Lung (tissue), 12 donors: ENCODE data around the gene ROCK1. TPM values are rescaled to one million over a fixed set of nuclear protein-coding genes. Genes with fewer than 3 reads are reported as not detected.

ENCODE experiments used
- ATAC-seq: fragments of 200-7000 bp; cut with Tn5 transposase; one replicate; pipeline ENCODE4 v1.9.1; 2020; ENCODE audit warnings: moderate number of reproducible peaks; ENCODE audit not compliant: insufficient read depth, low FRiP score
- DNase-seq, 3 donors: peaks; one replicate each; pipeline ENCODE4 v3.0.0-alpha.2; 2013 to 2017
- H3K27ac ChIP-seq, 2 donors: one replicate each; pipeline ENCODE4 v1.5.1; 2013; ENCODE audit warnings: mild to moderate bottlenecking in 2 of 2, moderate library complexity in 2 of 2, control low read depth in 1 of 2, inconsistent platforms in 1 of 2, low read depth in 1 of 2, low read length in 1 of 2
- H3K27me3 ChIP-seq, 3 donors: one replicate each; pipeline ENCODE4 v1.5.1; 2013; ENCODE audit warnings: low read length in 2 of 3; ENCODE audit not compliant: control insufficient read depth in 3 of 3, insufficient read depth in 3 of 3
- H3K36me3 ChIP-seq, 4 donors: one replicate each; pipeline ENCODE4 v1.5.1; 2013; ENCODE audit warnings: low read length in 4 of 4, mild to moderate bottlenecking in 1 of 4, moderate library complexity in 1 of 4; ENCODE audit not compliant: control insufficient read depth in 4 of 4, insufficient read depth in 4 of 4
- H3K4me1 ChIP-seq, 5 donors: one replicate each; pipeline ENCODE4 v1.5.1; 2013; ENCODE audit warnings: low read length in 5 of 5, mild to moderate bottlenecking in 2 of 5, moderate library complexity in 1 of 5; ENCODE audit not compliant: control insufficient read depth in 5 of 5, insufficient read depth in 5 of 5
- H3K4me3 ChIP-seq: one replicate; pipeline ENCODE4 v1.5.1; 2013; ENCODE audit warnings: mild to moderate bottlenecking, control low read depth, moderate library complexity
- H3K9ac ChIP-seq, 2 donors: one replicate each; pipeline ENCODE4 v1.5.1; 2013; ENCODE audit warnings: low read length in 2 of 2, control low read depth in 1 of 2; ENCODE audit not compliant: insufficient read depth in 1 of 2
- H3K9me3 ChIP-seq, 4 donors: one replicate each; pipeline ENCODE4 v1.5.1; 2013; ENCODE audit warnings: low read length in 3 of 4, mild to moderate bottlenecking in 1 of 4, moderate library complexity in 1 of 4; ENCODE audit not compliant: control insufficient read depth in 4 of 4, insufficient read depth in 3 of 4
- CTCF ChIP-seq: IDR thresholded peaks from 2 replicates; pipeline ENCODE4 v1.5.1; 2012; ENCODE audit warnings: mild to moderate bottlenecking; ENCODE audit errors: control extremely low read depth, extremely low read depth
- WGBS, 2 donors: extraction: QIAGEN DNeasy Blood & Tissue Kit; methylation state at CpG; one replicate each; pipeline ENCODE4 v1.1.7; 2013; 5-methylcytosine and 5-hydroxymethylcytosine counted together
- polyA plus RNA-seq, 2 donors: library from polyadenylated mRNA; stranded (reverse); fragments of 200-250 nt; gene quantifications; one replicate each; pipeline ENCODE4 v1.2.1, GENCODE V29; 2013
- total RNA-seq, 2 donors: library from RNA; depleted of rRNA in 1 of 2; stranded (reverse); fragments of >200 nt in 1 of 2; gene quantifications; one replicate each; pipeline ENCODE4 v1.2.1, GENCODE V29; 2014 to 2021
- donor health status: control.
- donor health status: control.
- donor health status: Bipolar disorder and iron deficiency.
- donor health status: healthy.
- donor health status: DM: yes; HTN: yes; CAD: no.

Gene ROCK1
- total and polyA plus RNA-seq, 4 donors = 13.4 to 115 (median 35.9) TPM

GRCh38 chr18:21123290-21123926, 11.8 kb upstream of the ROCK1 start:
- TF ChIP-seq CTCF = no peak
- no peak for ATAC-seq

GRCh38 chr18:21118806-21119205, 7.2 kb upstream of the ROCK1 start:
- Histone ChIP-seq H3K9me3 (no peaks in the 10 kb centered on the region), H3K27ac (no peak overlapping the region)
- no peak for TF ChIP-seq CTCF

More at GRCh38 chr18:21123290-21123926, 11.8 kb upstream of the ROCK1 start:
- no peak for DNase-seq
- Histone ChIP-seq H3K27me3 (no peaks in the 10 kb centered on the region), H3K9me3 (no peaks in the 10 kb centered on the region), H3K4me3 (no peak overlapping the region), H3K4me1 (no peaks in the 10 kb centered on the region), H3K27ac (no peak overlapping the region), H3K36me3 (no peaks in the 10 kb centered on the region), H3K9ac (no peak overlapping the region)
- 52 to 76% methylated on average over 5 of the region's 5 CpGs for WGBS, 2 donors

GRCh38 chr18:21117409-21118131, 6.0 kb upstream of the ROCK1 start:
- H3K9me3 ChIP-seq = no peaks in the 10 kb centered on the region
- H3K9ac ChIP-seq = no peak overlapping the region
- peaks cover 0 to 5% (median 0%) of the 10 kb centered on the region in 5 donors for H3K4me1 ChIP-seq
- ATAC-seq (peak; percentile 66), DNase-seq (no peak)
- no peak overlapping the region for H3K4me3 ChIP-seq
- H3K27ac ChIP-seq = peak overlapping the region in 1 of 2 donors; percentile 53
- 38 to 39% methylated on average over 5 of the region's 5 CpGs for WGBS, 2 donors
- H3K27me3 ChIP-seq = no peaks in the 10 kb centered on the region
- no peaks in the 10 kb centered on the region for H3K36me3 ChIP-seq
- no peak for TF ChIP-seq CTCF

More at GRCh38 chr18:21118806-21119205, 7.2 kb upstream of the ROCK1 start:
- Histone ChIP-seq H3K4me1 (peaks cover 0 to 5% (median 0%) of the 10 kb centered on the region in 5 donors), H3K9ac (no peak overlapping the region), H3K27me3 (no peaks in the 10 kb centered on the region), H3K36me3 (no peaks in the 10 kb centered on the region), H3K4me3 (no peak overlapping the region)
- ATAC-seq = no peak
- no peak for DNase-seq
